Panc1 (cell line): ENCODE measurements around the gene FAM110C. TPM values are rescaled to one million over a fixed set of nuclear protein-coding genes. Genes with fewer than 3 reads are reported as not detected.
A peak's percentile ranks its signal among the peaks of the same experiment; 100 is the strongest.

Source experiments
- ATAC-seq: fragments of 200-7000 bp; cut with Tn5 transposase; 2 replicates; pipeline ENCODE4 v1.9.1; 2020; ENCODE audit warnings: mild to moderate bottlenecking, moderate library complexity
- BruUV-seq: library from RNA; stranded (reverse); fragments of 400-500 nt; replicated peaks from 2 replicates; lab custom pipeline; 2021; lab: Mats Ljungman, UMichigan
- CTCF ChIA-PET: fragments of 300-600 bp; sonication (Branson Sonifier 250); formaldehyde crosslinking; loops from one replicate; lab custom pipeline; 2022; ENCODE audit warnings: antibody characterized with exemption; lab: Charles Lee
- POLR2A ChIA-PET: fragments of 300-600 bp; sonication (Branson Sonifier 250); formaldehyde crosslinking; loops from one replicate; lab custom pipeline; 2022; ENCODE audit warnings: antibody characterized with exemption; lab: Charles Lee
- DNase-seq: peaks from one replicate; pipeline ENCODE4 v3.0.0-alpha.2; 2010; ENCODE audit warnings: low read depth, low spot score
- H3K27ac ChIP-seq: 2 replicates; pipeline ENCODE4 v1.5.1; 2011; ENCODE audit warnings: mild to moderate bottlenecking, low read length, inconsistent platforms
- H3K27me3 ChIP-seq: fragments of 200-500 bp; sonication (Bioruptor generic); 2 replicates; pipeline ENCODE4 v1.6.0; 2014; ENCODE audit warnings: low read length, inconsistent platforms; ENCODE audit not compliant: control insufficient read depth, insufficient read depth
- H3K36me3 ChIP-seq: fragments of 200-500 bp; sonication (Bioruptor generic); 2 replicates; pipeline ENCODE4 v1.5.1; 2014; ENCODE audit warnings: inconsistent platforms, mild to moderate bottlenecking, low read length, moderate library complexity; ENCODE audit not compliant: control insufficient read depth, insufficient read depth
- H3K4me1 ChIP-seq: 2 replicates; pipeline ENCODE4 v1.5.1; 2011; ENCODE audit warnings: inconsistent platforms, mild to moderate bottlenecking, low read length, moderate library complexity; ENCODE audit not compliant: control insufficient read depth, insufficient read depth
- H3K4me3 ChIP-seq, 2 experiments: 2 replicates each; pipeline ENCODE4 v1.5.1; 2011 to 2012; ENCODE audit warnings: low read depth in 2 of 2, low read length in 2 of 2, mild to moderate bottlenecking in 2 of 2, inconsistent platforms in 1 of 2, moderate library complexity in 1 of 2
- H3K9me3 ChIP-seq: fragments of 200-500 bp; sonication (Bioruptor generic); 2 replicates; pipeline ENCODE4 v1.5.1; 2014; ENCODE audit warnings: low read depth, mild to moderate bottlenecking, inconsistent platforms, low read length, moderate library complexity; ENCODE audit not compliant: control insufficient read depth, insufficient read depth
- CTCF ChIP-seq: fragments of 450-650 bp; IDR thresholded peaks from 2 replicates; pipeline ENCODE4 v1.5.1; 2017; ENCODE audit warnings: mild to moderate bottlenecking
- POLR2AphosphoS5 ChIP-seq: IDR thresholded peaks from 2 replicates; pipeline ENCODE4 v1.6.1; 2012; ENCODE audit warnings: mild to moderate bottlenecking, low read depth, low read length, moderate library complexity
- REST ChIP-seq, 2 experiments: IDR thresholded peaks; 2 replicates each; pipeline ENCODE4 v1.6.1; 2011 to 2012; ENCODE audit warnings: low read depth in 2 of 2, control low read depth in 1 of 2, low read length in 1 of 2, mild to moderate bottlenecking in 1 of 2, moderate library complexity in 1 of 2; ENCODE audit not compliant: insufficient read depth in 1 of 2
- SIN3A ChIP-seq: IDR thresholded peaks from 2 replicates; pipeline ENCODE4 v1.6.1; 2012; ENCODE audit warnings: low read depth, mild to moderate bottlenecking, low read length, moderate library complexity, borderline replicate concordance; ENCODE audit not compliant: insufficient read depth
- TCF7L2 ChIP-seq: IDR thresholded peaks from 2 replicates; pipeline ENCODE4 v1.6.1; 2011; ENCODE audit warnings: mild to moderate bottlenecking, low read depth, low read length, inconsistent platforms
- in situ Hi-C: cut with HindIII; loops from 2 replicates; pipeline ENCODE4 v1.10.0; 2016; ENCODE audit warnings: low sequenced_read_pairs, low pct_unique_long_range_greater_than_20kb
- intact Hi-C: fragments of 100-400 bp; cut with micrococcal nuclease; formaldehyde crosslinking; loops from one replicate; pipeline ENCODE4 v1.10.0; 2022; ENCODE audit not compliant: unreplicated experiment
- total RNA-seq: library from RNA; stranded (reverse); gene quantifications from one replicate; pipeline ENCODE4 v1.2.1, GENCODE V29; 2021; ENCODE audit not compliant: unreplicated experiment

The FAM110C gene
- total RNA-seq, 1 experiment from 2014 or later, result 0.13 TPM

- BruUV-seq, result no TSS peak
- no peak overlapping the region for H3K27ac ChIP-seq
- no peak overlapping the region for H3K4me3 ChIP-seq
- H3K27me3 ChIP-seq, result peaks cover 2% of the 10 kb centered on the region
- H3K36me3 ChIP-seq, result no peaks in the 10 kb centered on the region
- H3K4me1 ChIP-seq, result no peaks in the 10 kb centered on the region
- peak; percentile 52 for TF ChIP-seq CTCF
- no peak for TF ChIP-seq TCF7L2
- no peak for ATAC-seq
- intact Hi-C loops, result no loop called here
- no peak for DNase-seq
- in situ Hi-C loops, result no loop called here
- no peaks in the 10 kb centered on the region for H3K9me3 ChIP-seq
- ChIA-PET CTCF (no interaction called here), POLR2A (no interaction called here)
These were observed 34.9 kb downstream of the FAM110C start for GRCh38 chr2:11248-11941.

GRCh38 chr2:10222-10875, 36.0 kb downstream of the FAM110C start:
- DNase-seq, result no peak
- no peak overlapping the region for H3K4me3 ChIP-seq
- ATAC-seq, result no peak
- H3K27ac ChIP-seq, result no peak overlapping the region
- ChIA-PET POLR2A (no interaction called here), CTCF (no interaction called here)
- no peaks in the 10 kb centered on the region for H3K9me3 ChIP-seq
- in situ Hi-C loops, result no loop called here
- H3K4me1 ChIP-seq, result no peaks in the 10 kb centered on the region
- no TSS peak for BruUV-seq
- intact Hi-C loops, result no loop called here
- H3K27me3 ChIP-seq, result peaks cover 2% of the 10 kb centered on the region
- H3K36me3 ChIP-seq, result no peaks in the 10 kb centered on the region
- no peak for TF ChIP-seq SIN3A
- no peak for TF ChIP-seq REST (IDR thresholded peaks at IDR 0.05; ENCODE audit: insufficient read depth in 1 of 2, low read depth in 2 of 2, low read length in 1 of 2)
- TF ChIP-seq POLR2AphosphoS5, result no peak

Other genes with a start within 250 kb of the FAM110C start
- gene SH3YL1, start 217.5 kb upstream of the FAM110C start, total RNA-seq, result 28.4 TPM
- gene ACP1, start 218.4 kb upstream of the FAM110C start, total RNA-seq, result 90.9 TPM
- not detected for gene ALKAL2, start 241.6 kb upstream of the FAM110C start, total RNA-seq